NCI-H345 treated with DMSO at 0.1 percent for 48 hours (cell line): ENCODE measurements around the gene TEKT3.

Experiments used
- DNase-seq: peaks from one replicate; lab custom pipeline; 2025; ENCODE audit not compliant: unreplicated experiment; lab: John Stamatoyannopoulos, UW

Gene TEKT3

GRCh38 chr17:15267996-15268395 lies 73.4 kb downstream of the TEKT3 start:
- no peak for DNase-seq

GRCh38 chr17:15266325-15267125 lies 74.9 kb downstream of the TEKT3 start:
- DNase-seq, result no peak

- no peak for DNase-seq
Measured at GRCh38 chr17:15265131-15265530, 76.3 kb downstream of the TEKT3 start, which contains the start of gene PMP22. Gene PMP22, minus strand, starts transcription at chr17:15265326. Its CDS starts 4,599 bp downstream, at chr17:15260727.

GRCh38 chr17:15264542-15264941 lies 76.9 kb downstream of the TEKT3 start:
- DNase-seq, result no peak

DNA sequence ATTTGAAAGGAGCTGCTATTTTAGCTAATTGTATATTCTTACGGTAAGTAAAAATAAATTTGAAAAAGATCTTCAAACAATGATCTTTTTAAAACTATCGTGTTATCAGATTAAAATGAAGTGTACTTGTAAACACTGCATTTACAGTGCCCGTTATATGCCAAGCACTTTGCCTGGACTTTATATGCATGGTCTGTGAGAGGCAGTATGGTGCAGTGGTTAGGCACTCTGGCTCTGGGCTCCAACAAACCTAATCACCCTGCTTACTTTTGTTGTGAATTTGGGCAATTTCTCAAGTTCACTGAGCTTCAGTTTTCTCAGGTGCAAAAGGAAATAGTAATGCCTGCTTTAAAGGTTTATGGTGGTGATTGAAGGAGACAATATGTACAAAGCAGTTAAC lies 77.7 kb downstream of the TEKT3 start:
- no peak for DNase-seq

GRCh38 chr17:15263206-15263579 lies 78.2 kb downstream of the TEKT3 start:
- no peak for DNase-seq

DNA sequence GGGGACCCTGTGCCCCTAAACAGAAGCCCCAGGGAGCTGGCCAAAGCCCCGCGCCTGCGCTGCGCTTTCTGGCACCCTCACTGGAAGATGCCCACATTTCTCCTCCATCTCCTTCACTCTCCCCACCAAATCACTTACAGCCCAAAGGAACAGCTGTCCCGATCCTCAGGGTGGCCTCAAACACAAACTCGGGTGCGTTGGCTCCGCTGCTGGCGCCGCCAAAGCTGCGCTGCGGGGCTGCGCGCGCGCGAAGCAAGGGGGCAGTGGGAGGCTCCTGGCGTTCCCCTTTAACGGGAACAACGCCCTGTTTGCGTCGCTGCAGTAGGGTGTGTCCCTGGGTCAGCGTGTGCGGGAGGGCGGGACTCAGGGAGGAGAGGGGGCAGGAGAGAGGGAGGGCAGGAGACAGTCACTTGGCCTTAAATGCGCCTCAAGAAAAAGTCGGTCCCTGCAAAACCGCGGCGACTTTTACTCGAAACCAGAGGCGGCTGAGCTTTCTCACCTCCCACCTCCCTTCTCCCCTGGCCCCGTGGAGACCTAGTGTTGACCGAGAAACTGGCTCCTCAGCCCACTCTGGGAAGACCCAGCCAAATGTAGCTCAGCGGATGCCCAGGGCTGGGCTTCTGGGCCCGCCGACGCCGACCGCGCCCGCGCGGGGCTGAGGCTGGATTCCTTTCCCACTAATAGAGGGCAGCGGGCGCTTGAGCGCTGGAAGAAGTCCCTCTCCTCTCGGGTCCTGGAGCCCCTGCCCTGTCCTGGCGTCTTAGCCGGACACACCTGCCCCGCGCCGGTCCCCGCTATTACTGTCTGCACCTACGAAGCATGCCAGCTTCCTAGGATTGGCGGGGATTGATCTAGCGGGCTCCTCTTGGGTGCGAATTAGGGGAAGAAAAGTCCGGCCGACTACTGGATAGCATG lies 78.8 kb downstream of the TEKT3 start:
- DNase-seq, result no peak

DNA sequence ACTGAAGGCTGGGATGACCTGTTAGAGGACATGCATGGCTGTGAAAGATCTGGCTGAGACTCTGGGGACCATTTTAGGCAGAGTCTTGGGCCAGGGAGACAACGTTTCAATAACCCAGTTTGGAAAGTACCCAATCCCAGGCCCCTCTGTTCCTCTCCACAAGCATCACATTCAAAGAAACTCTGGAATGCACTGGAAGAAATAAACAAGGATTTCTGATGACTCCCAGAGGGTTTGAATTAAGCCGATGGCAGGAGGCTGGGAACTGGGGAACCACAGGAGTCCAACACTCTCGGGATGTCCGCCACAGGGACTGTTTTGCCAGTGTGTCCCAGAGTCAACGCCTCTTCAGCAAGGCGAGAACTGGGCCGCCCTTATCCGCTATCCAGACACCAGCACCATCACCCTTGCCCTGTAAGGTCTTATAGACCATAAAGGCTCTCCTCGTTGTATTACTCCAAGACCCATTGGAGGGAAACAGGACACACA lies 79.6 kb downstream of the TEKT3 start:
- DNase-seq, result no peak

DNA sequence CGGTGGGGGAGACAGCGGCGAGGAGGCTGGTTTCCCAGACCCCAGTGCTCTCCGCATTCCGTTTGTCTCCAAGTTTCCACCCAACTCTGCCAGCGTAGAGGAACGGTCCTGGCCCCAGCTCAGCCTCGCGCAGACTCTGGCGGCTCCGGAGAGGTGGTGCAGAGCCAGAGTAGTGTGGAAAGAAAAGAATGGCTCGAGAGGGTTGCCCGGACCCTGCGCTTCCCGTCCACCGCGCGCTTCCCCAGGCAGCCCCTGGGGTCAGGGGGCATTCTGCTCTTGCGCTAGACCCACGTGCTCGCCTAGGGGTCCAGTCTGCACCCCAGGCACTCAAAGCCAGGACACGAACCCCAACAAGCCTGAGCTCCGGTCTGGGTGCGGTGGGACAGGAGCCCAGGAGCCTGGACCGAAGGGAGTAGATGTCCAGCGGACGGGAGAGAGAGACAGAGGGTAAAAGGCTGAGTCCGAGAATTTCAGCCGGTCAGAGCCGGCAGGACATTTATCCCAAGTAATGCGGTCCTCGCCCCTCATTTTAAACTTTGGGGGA lies 80.1 kb downstream of the TEKT3 start:
- DNase-seq, result no peak

- no peak for DNase-seq
Measured at GRCh38 chr17:15260376-15261257, 80.8 kb downstream of the TEKT3 start.

- DNase-seq, result no peak
Measured at GRCh38 chr17:15257796-15258512, 83.4 kb downstream of the TEKT3 start.

- DNase-seq, result no peak
Measured at GRCh38 chr17:15257258-15257788, 84.1 kb downstream of the TEKT3 start.

- no peak for DNase-seq
Measured at GRCh38 chr17:15256689-15257088, 84.7 kb downstream of the TEKT3 start.

GRCh38 chr17:15255713-15256454 lies 85.5 kb downstream of the TEKT3 start:
- DNase-seq, result no peak
